HG03460 (cell line): ENCODE results near the gene ERCC5.

Experiments used
- ATAC-seq: cut with Tn5 transposase; IDR thresholded peaks from one replicate; pipeline ENCODE4 v1.9.1; 2021; ENCODE audit not compliant: unreplicated experiment

The ERCC5 gene

DNA sequence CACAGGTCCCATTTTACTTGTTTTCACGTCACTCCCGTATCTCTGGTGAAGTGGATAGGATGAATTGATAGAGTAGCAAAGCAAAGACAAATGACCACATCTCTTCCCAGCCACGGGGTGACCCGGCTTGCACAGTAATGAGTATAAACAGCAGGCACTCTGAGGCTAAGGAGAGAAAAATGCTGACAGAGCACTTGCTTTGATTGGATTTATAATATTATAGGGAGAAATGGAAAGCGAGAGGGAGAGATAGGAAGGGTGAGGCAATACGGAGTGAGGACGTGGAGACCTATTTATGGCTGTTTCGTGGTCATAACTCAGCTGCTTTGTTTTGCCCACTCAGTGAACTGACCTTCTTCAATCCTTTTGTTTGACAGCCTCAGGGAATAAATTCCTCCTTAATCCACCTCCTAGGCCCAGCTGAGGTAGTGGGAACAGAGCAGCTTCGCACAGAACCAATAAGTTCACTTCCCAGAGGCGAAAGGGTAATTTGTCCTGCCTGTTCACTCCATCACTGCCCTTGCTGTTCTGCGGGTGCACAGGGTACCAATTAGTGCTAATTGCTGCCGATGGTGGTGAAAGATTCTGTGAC is 68.6 kb downstream of the ERCC5 start:
- no peak for ATAC-seq

DNA sequence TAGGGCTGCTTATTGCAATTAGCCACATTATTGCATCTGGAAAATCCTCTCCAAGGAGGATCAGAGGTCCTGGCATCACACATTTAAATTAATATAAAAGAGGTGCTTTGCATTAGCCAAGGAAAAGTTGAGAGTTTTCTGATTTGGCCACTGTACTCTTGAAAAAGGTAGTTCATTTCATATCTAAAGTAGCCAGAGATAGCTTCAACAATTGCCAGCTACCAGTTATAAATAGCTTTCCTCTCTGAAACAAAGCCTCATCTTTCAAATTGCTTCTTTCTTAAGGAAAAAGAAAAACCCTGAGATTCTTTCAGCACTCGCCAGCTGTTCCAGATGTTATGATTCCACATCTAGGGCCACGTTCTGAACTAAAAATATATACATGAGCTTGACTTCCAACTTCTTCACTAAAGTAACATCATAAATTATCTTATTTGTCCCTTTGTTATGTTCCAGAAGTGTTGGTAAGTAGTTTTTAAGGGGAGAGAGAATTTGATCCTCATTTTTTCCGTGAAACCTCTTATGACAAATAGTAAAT is 69.6 kb downstream of the ERCC5 start:
- no peak for ATAC-seq

- ATAC-seq = no peak
Observed at GRCh38 chr13:102917019-102917418, 71.2 kb downstream of the ERCC5 start.

GRCh38 chr13:102922184-102922583 is 76.4 kb downstream of the ERCC5 start:
- ATAC-seq = no peak
